H9 (cell line): ENCODE results near the gene IBA57. TPM values are rescaled to one million over a fixed set of nuclear protein-coding genes. Genes with fewer than 3 reads are reported as not detected.

ENCODE experiments used
- DNase-seq: peaks from one replicate; pipeline ENCODE4 v3.0.0-alpha.2; 2017
- H2AFZ ChIP-seq: one replicate; pipeline ENCODE4 v1.6.1; 2013; ENCODE audit warnings: mild to moderate bottlenecking, low read length, control low read depth, moderate library complexity
- H2AK5ac ChIP-seq: 2 replicates; pipeline ENCODE4 v1.6.1; 2013; ENCODE audit warnings: low read length, control low read depth, mixed read lengths; ENCODE audit not compliant: insufficient read length
- H2BK120ac ChIP-seq: one replicate; pipeline ENCODE4 v1.6.1; 2013; ENCODE audit warnings: low read depth, mild to moderate bottlenecking, low read length, control low read depth, inconsistent platforms; ENCODE audit not compliant: poor library complexity, severe bottlenecking
- H2BK12ac ChIP-seq: 2 replicates; pipeline ENCODE4 v1.6.1; 2013; ENCODE audit warnings: low read length, control low read depth, mixed read lengths, low read depth; ENCODE audit not compliant: insufficient read length
- H2BK15ac ChIP-seq: 2 replicates; pipeline ENCODE4 v1.6.1; 2013; ENCODE audit warnings: low read depth, low read length, control low read depth
- H2BK20ac ChIP-seq: one replicate; pipeline ENCODE4 v1.6.1; 2013; ENCODE audit warnings: low read depth, mild to moderate bottlenecking, low read length, control low read depth, inconsistent platforms; ENCODE audit not compliant: poor library complexity, severe bottlenecking
- H2BK5ac ChIP-seq: 2 replicates; pipeline ENCODE4 v1.6.1; 2013; ENCODE audit warnings: low read length, control low read depth, mixed read lengths; ENCODE audit not compliant: insufficient read length
- H3K14ac ChIP-seq: 2 replicates; pipeline ENCODE4 v1.6.1; 2013; ENCODE audit warnings: low read length, control low read depth; ENCODE audit not compliant: insufficient read depth
- H3K18ac ChIP-seq: 2 replicates; pipeline ENCODE4 v1.6.1; 2013; ENCODE audit warnings: low read depth, mild to moderate bottlenecking, mixed read lengths, low read length, control low read depth; ENCODE audit not compliant: insufficient read length
- H3K23ac ChIP-seq: 2 replicates; pipeline ENCODE4 v1.6.1; 2013; ENCODE audit warnings: low read length, control low read depth, mixed read lengths, low read depth; ENCODE audit not compliant: insufficient read length
- H3K23me2 ChIP-seq: 2 replicates; pipeline ENCODE4 v1.6.1; 2013; ENCODE audit warnings: low read depth, mild to moderate bottlenecking, mixed read lengths, low read length, control low read depth; ENCODE audit not compliant: insufficient read length, poor library complexity, severe bottlenecking
- H3K27ac ChIP-seq: 2 replicates; pipeline ENCODE4 v1.5.1; 2013; ENCODE audit warnings: low read length, control low read depth, mixed read lengths, low read depth; ENCODE audit not compliant: insufficient read length
- H3K27me3 ChIP-seq: 2 replicates; pipeline ENCODE4 v1.6.1; 2013; ENCODE audit warnings: low read length, control low read depth, inconsistent platforms; ENCODE audit not compliant: insufficient read depth
- H3K4ac ChIP-seq: 2 replicates; pipeline ENCODE4 v1.6.1; 2013; ENCODE audit warnings: low read depth, mild to moderate bottlenecking, control low read depth, inconsistent platforms, low read length, moderate library complexity
- H3K4me1 ChIP-seq: 2 replicates; pipeline ENCODE4 v1.6.1; 2013; ENCODE audit warnings: low read length, control low read depth, inconsistent platforms; ENCODE audit not compliant: insufficient read depth
- H3K4me2 ChIP-seq: 2 replicates; pipeline ENCODE4 v1.6.1; 2013; ENCODE audit warnings: low read length, control low read depth, mixed read lengths; ENCODE audit not compliant: insufficient read length, insufficient read depth
- H3K56ac ChIP-seq: 2 replicates; pipeline ENCODE4 v1.6.1; 2013; ENCODE audit warnings: low read depth, mild to moderate bottlenecking, mixed read lengths, low read length, control low read depth; ENCODE audit not compliant: insufficient read length
- H3K79me1 ChIP-seq: 2 replicates; pipeline ENCODE4 v1.6.1; 2013; ENCODE audit warnings: low read depth, mild to moderate bottlenecking, moderate library complexity, low read length, control low read depth, inconsistent platforms; ENCODE audit not compliant: insufficient read depth, poor library complexity, severe bottlenecking
- H3K79me2 ChIP-seq: 2 replicates; pipeline ENCODE4 v1.6.1; 2013; ENCODE audit warnings: low read length, control low read depth, inconsistent platforms; ENCODE audit not compliant: insufficient read depth
- H3K9ac ChIP-seq: 2 replicates; pipeline ENCODE4 v1.6.1; 2013; ENCODE audit warnings: low read length, control low read depth, mixed read lengths; ENCODE audit not compliant: insufficient read length; ENCODE audit errors: extremely low read depth
- H3K9me3 ChIP-seq: one replicate; pipeline ENCODE4 v1.6.1; 2013; ENCODE audit warnings: low read depth, low read length, inconsistent platforms; ENCODE audit not compliant: control insufficient read depth
- H3T11ph ChIP-seq: one replicate; pipeline ENCODE4 v1.6.1; 2013; ENCODE audit warnings: mild to moderate bottlenecking, low read length, control low read depth, inconsistent platforms
- H4K20me1 ChIP-seq: one replicate; pipeline ENCODE4 v1.6.1; 2013; ENCODE audit not compliant: control insufficient read depth, insufficient read length, insufficient read depth
- H4K5ac ChIP-seq: 2 replicates; pipeline ENCODE4 v1.6.1; 2013; ENCODE audit warnings: low read depth, mild to moderate bottlenecking, mixed read lengths, low read length, control low read depth; ENCODE audit not compliant: insufficient read length
- H4K8ac ChIP-seq: replicated peaks from 2 replicates; pipeline ENCODE4 v1.6.1; 2013; ENCODE audit warnings: low read length, control low read depth, mixed read lengths, low read depth; ENCODE audit not compliant: insufficient read length
- H4K91ac ChIP-seq: 2 replicates; pipeline ENCODE4 v1.6.1; 2013; ENCODE audit warnings: low read depth, mild to moderate bottlenecking, moderate library complexity, mixed read lengths, low read length, control low read depth; ENCODE audit not compliant: insufficient read length
- H3K27ac Mint-ChIP-seq, 3 experiments: 2 replicates in 2 of 3; 3 replicates in 1 of 3; pipeline ENCODE4 v1.8.0; 2020 to 2021; ENCODE audit warnings: mixed read lengths in 3 of 3, mild to moderate bottlenecking in 1 of 3, moderate library complexity in 1 of 3
- H3K27me3 Mint-ChIP-seq: 2 replicates; pipeline ENCODE4 v1.8.0; 2021; ENCODE audit warnings: low read depth, mild to moderate bottlenecking, moderate library complexity, mixed read lengths
- H3K36me3 Mint-ChIP-seq, 3 experiments: 2 replicates in 2 of 3; 3 replicates in 1 of 3; pipeline ENCODE4 v1.8.0; 2020 to 2021; ENCODE audit warnings: low read depth in 3 of 3, mixed read lengths in 3 of 3; ENCODE audit not compliant: insufficient read depth in 1 of 3
- H3K4me1 Mint-ChIP-seq, 2 experiments: 2 replicates each; pipeline ENCODE4 v1.8.0; 2020; ENCODE audit warnings: mixed read lengths in 2 of 2
- H3K4me3 Mint-ChIP-seq, 2 experiments: 2 replicates in 1 of 2; 3 replicates in 1 of 2; pipeline ENCODE4 v1.8.0; 2020 to 2021; ENCODE audit warnings: mild to moderate bottlenecking in 2 of 2, mixed read lengths in 2 of 2, moderate library complexity in 1 of 2
- H3K9me3 Mint-ChIP-seq, 2 experiments: 2 replicates in 1 of 2; 3 replicates in 1 of 2; pipeline ENCODE4 v1.8.0; 2020; ENCODE audit warnings: mild to moderate bottlenecking in 2 of 2, mixed read lengths in 2 of 2, moderate library complexity in 1 of 2
- CTCF ChIP-seq: fragments of 200-600 bp; sonication (generic); conservative IDR thresholded peaks from 3 replicates; pipeline ENCODE4 v1.8.0; 2021; ENCODE audit warnings: antibody characterized with exemption, mild to moderate bottlenecking
- WGBS: extraction: QIAGEN DNeasy Blood & Tissue Kit; methylation state at CpG from one replicate; pipeline ENCODE4 v1.1.7; 2013; ENCODE audit warnings: missing lambda C conversion rate, low lambda C conversion rate, mixed read lengths; ENCODE audit not compliant: insufficient read length; ENCODE audit errors: extremely low coverage; 5-methylcytosine and 5-hydroxymethylcytosine counted together
- total RNA-seq: library from RNA; stranded (reverse); gene quantifications from 2 replicates; pipeline ENCODE4 v1.2.1, GENCODE V29; 2021

IBA57 gene
- total RNA-seq, 1 experiment from 2014 or later, result 12.6 TPM

GRCh38 chr1:228198977-228199590, 33.5 kb downstream of the IBA57 start:
- H3K4me1 Mint-ChIP-seq, result no peaks in the 10 kb centered on the region
- H3K56ac ChIP-seq, result no peak overlapping the region
- no peak overlapping the region for H2BK120ac ChIP-seq
- no peak overlapping the region for H3K4me2 ChIP-seq
- no peaks in the 10 kb centered on the region for H3K4me1 ChIP-seq
- no peak overlapping the region for H2BK12ac ChIP-seq
- H2BK15ac ChIP-seq, result no peak overlapping the region
- H4K20me1 ChIP-seq, result no peaks in the 10 kb centered on the region
- H3K27ac Mint-ChIP-seq, result no peak overlapping the region
- no peak overlapping the region for H3K18ac ChIP-seq
- peaks cover 7% of the 10 kb centered on the region for H3K9me3 ChIP-seq
- no peak overlapping the region for H4K91ac ChIP-seq
- no peak overlapping the region for H3T11ph ChIP-seq
- H3K27me3 Mint-ChIP-seq, result peaks cover 49% of the 10 kb centered on the region
- no peak overlapping the region for H3K14ac ChIP-seq
- DNase-seq, result no peak
- peaks cover 16 to 23% (median 19%) of the 10 kb centered on the region in 3 experiments for H3K36me3 Mint-ChIP-seq
- H2AK5ac ChIP-seq, result no peak overlapping the region
- TF ChIP-seq CTCF, result no peak; the same call in 2 of the 3 replicates
- no peak overlapping the region for H3K9ac ChIP-seq
- H2AFZ ChIP-seq, result no peak overlapping the region
- no CpG with 5 or more reads among the region's 2 CpGs for WGBS
- peaks cover 28 to 29% of the 10 kb centered on the region in 2 experiments for H3K9me3 Mint-ChIP-seq
- H3K27me3 ChIP-seq, result no peaks in the 10 kb centered on the region; the same call in 1 of the 2 replicates
- H3K79me2 ChIP-seq, result no peaks in the 10 kb centered on the region
- no peak overlapping the region for H4K5ac ChIP-seq
- H3K27ac ChIP-seq, result no peak overlapping the region
- H3K4me3 Mint-ChIP-seq, result no peak overlapping the region
- H2BK20ac ChIP-seq, result no peak overlapping the region
- no peak overlapping the region for H4K8ac ChIP-seq
- no peaks in the 10 kb centered on the region for H3K79me1 ChIP-seq
- no peaks in the 10 kb centered on the region for H3K23me2 ChIP-seq
- no peak overlapping the region for H3K4ac ChIP-seq
- H3K23ac ChIP-seq, result no peak overlapping the region
- H2BK5ac ChIP-seq, result no peak overlapping the region
